Liver (tissue), 9 donors: Measurements from ENCODE around the gene TRIM4. TPM values are rescaled to one million over a fixed set of nuclear protein-coding genes. Genes with fewer than 3 reads are reported as not detected.
"Not testable (repeated sequence)": the region's sequence is repeated elsewhere in the genome, so short reads cannot be mapped to it uniquely, and the experiment has no call there.

Experiments
- DNase-seq: peaks from one replicate; pipeline ENCODE4 v3.0.0-alpha.2; 2017; ENCODE audit warnings: low spot score
- H3K27ac ChIP-seq, 2 donors: one replicate each; pipeline ENCODE4 v1.7.0; 2013; ENCODE audit warnings: inconsistent platforms in 2 of 2, low read length in 2 of 2, control low read depth in 1 of 2, low read depth in 1 of 2, mild to moderate bottlenecking in 1 of 2
- H3K27me3 ChIP-seq, 4 donors: one replicate each; pipeline versions ENCODE4 v1.6.1 to v1.7.0; 2013; ENCODE audit warnings: low read length in 3 of 4, inconsistent platforms in 1 of 4, mild to moderate bottlenecking in 1 of 4, moderate library complexity in 1 of 4; ENCODE audit not compliant: control insufficient read depth in 4 of 4, insufficient read depth in 4 of 4
- H3K36me3 ChIP-seq, 4 donors: one replicate each; pipeline versions ENCODE4 v1.6.1 to v1.7.0; 2013; ENCODE audit warnings: low read length in 3 of 4, mild to moderate bottlenecking in 3 of 4, low read depth in 1 of 4, moderate library complexity in 1 of 4; ENCODE audit not compliant: control insufficient read depth in 4 of 4, insufficient read depth in 3 of 4
- H3K4me1 ChIP-seq, 4 donors: one replicate each; pipeline versions ENCODE4 v1.6.1 to v1.7.0; 2013; ENCODE audit warnings: low read length in 3 of 4, mild to moderate bottlenecking in 3 of 4, moderate library complexity in 1 of 4; ENCODE audit not compliant: control insufficient read depth in 4 of 4, insufficient read depth in 4 of 4
- H3K4me3 ChIP-seq, 3 donors: one replicate each; pipeline versions ENCODE4 v1.6.1 to v1.7.0; 2013; ENCODE audit warnings: low read length in 3 of 3, control low read depth in 1 of 3, low read depth in 1 of 3, mild to moderate bottlenecking in 1 of 3
- H3K9ac ChIP-seq, 2 donors: one replicate each; pipeline ENCODE4 v1.7.0; 2013; ENCODE audit warnings: low read length in 2 of 2, mild to moderate bottlenecking in 2 of 2, moderate library complexity in 2 of 2, control low read depth in 1 of 2, low read depth in 1 of 2
- H3K9me3 ChIP-seq, 4 donors: one replicate each; pipeline versions ENCODE4 v1.6.1 to v1.7.0; 2013; ENCODE audit warnings: low read length in 3 of 4; ENCODE audit not compliant: control insufficient read depth in 4 of 4
- EGR1 ChIP-seq, 2 donors: IDR thresholded peaks; 2 replicates each; pipeline ENCODE4 v1.6.1; 2016 to 2018; ENCODE audit warnings: antibody characterized with exemption in 2 of 2, low read depth in 2 of 2
- FOXA1 ChIP-seq: IDR thresholded peaks from 2 replicates; pipeline ENCODE4 v1.6.1; 2016; ENCODE audit warnings: antibody characterized with exemption
- GABPA ChIP-seq, 2 donors: IDR thresholded peaks in 1 of 2; conservative IDR thresholded peaks in 1 of 2; 2 replicates each; pipeline ENCODE4 v1.6.1; 2016; ENCODE audit warnings: antibody characterized with exemption in 2 of 2, mild to moderate bottlenecking in 1 of 2, moderate library complexity in 1 of 2
- HNF4A ChIP-seq, 2 donors: conservative IDR thresholded peaks; 2 replicates each; pipeline ENCODE4 v1.6.1; 2016; ENCODE audit warnings: antibody characterized with exemption in 2 of 2, mild to moderate bottlenecking in 2 of 2
- HNF4G ChIP-seq: IDR thresholded peaks from 2 replicates; pipeline ENCODE4 v1.6.1; 2016; ENCODE audit warnings: antibody characterized with exemption
- JUND ChIP-seq, 2 donors: IDR thresholded peaks; 2 replicates each; pipeline ENCODE4 v1.6.1; 2016; ENCODE audit warnings: antibody characterized with exemption in 2 of 2
- NR2F2 ChIP-seq: IDR thresholded peaks from 2 replicates; pipeline ENCODE4 v1.6.1; 2016; ENCODE audit warnings: antibody characterized with exemption
- RAD21 ChIP-seq, 2 donors: IDR thresholded peaks; 2 replicates each; pipeline ENCODE4 v1.6.1; 2016; ENCODE audit warnings: antibody characterized with exemption in 2 of 2, mild to moderate bottlenecking in 2 of 2
- RXRA ChIP-seq, 2 donors: IDR thresholded peaks; 2 replicates each; pipeline ENCODE4 v1.6.1; 2017 to 2018; ENCODE audit warnings: antibody characterized with exemption in 2 of 2, mild to moderate bottlenecking in 1 of 2
- SP1 ChIP-seq: IDR thresholded peaks from 2 replicates; pipeline ENCODE4 v1.6.1; 2018; ENCODE audit warnings: antibody characterized with exemption, mild to moderate bottlenecking
- TAF1 ChIP-seq: conservative IDR thresholded peaks from 2 replicates; pipeline ENCODE4 v1.6.1; 2016; ENCODE audit warnings: antibody characterized with exemption, mild to moderate bottlenecking
- YY1 ChIP-seq: IDR thresholded peaks from 2 replicates; pipeline ENCODE4 v1.6.1; 2016; ENCODE audit warnings: antibody characterized with exemption, mild to moderate bottlenecking
- WGBS: extraction: QIAGEN DNeasy Blood & Tissue Kit; methylation state at CpG from one replicate; pipeline ENCODE4 v1.1.7; 2013; 5-methylcytosine and 5-hydroxymethylcytosine counted together
- polyA plus RNA-seq, 2 donors: library from polyadenylated mRNA; stranded (reverse) in 1 of 2; unstranded in 1 of 2; fragments of 200-250 nt in 1 of 2; fragments of >200 nt in 1 of 2; fragmentation: Nextera tagmentation in 1 of 2; extraction: Ambion mirVana in 1 of 2; gene quantifications; one replicate each; pipeline versions ENCODE4 v1.2.1 to v1.2.3, GENCODE V29; 2013 to 2015
- total RNA-seq, 2 donors: library from RNA; depleted of rRNA; stranded (reverse); fragments of >200 nt; gene quantifications; one replicate each; pipeline ENCODE4 v1.2.3, GENCODE V29; 2014
- TF ChIP-seq, protein P1 (sequence below): IDR thresholded peaks from 2 replicates; pipeline ENCODE4 v1.6.1; 2016; ENCODE audit warnings: antibody characterized with exemption
- TF ChIP-seq, protein P2 (sequence below): IDR thresholded peaks from 2 replicates; pipeline ENCODE4 v1.6.1; 2016; ENCODE audit warnings: antibody characterized with exemption, mild to moderate bottlenecking
- TF ChIP-seq, protein P3 (sequence below): IDR thresholded peaks from 2 replicates; pipeline ENCODE4 v1.6.1; 2016; ENCODE audit warnings: antibody characterized with exemption
- TF ChIP-seq, protein P4 (sequence below): fragments of 150-350 bp; IDR thresholded peaks from 2 replicates; pipeline ENCODE4 v1.5.1; 2017; ENCODE audit warnings: improper control_type of control experiment, low read depth, low read length; ENCODE audit not compliant: missing input control
- donor health status: healthy.
- donor health status: healthy.
- donor health status: healthy.
- donor health status: healthy.
- donor health status: healthy.

The TRIM4 gene
- total and polyA plus RNA-seq, 4 donors: 11.9 to 23.0 (median 14.6) TPM

DNA sequence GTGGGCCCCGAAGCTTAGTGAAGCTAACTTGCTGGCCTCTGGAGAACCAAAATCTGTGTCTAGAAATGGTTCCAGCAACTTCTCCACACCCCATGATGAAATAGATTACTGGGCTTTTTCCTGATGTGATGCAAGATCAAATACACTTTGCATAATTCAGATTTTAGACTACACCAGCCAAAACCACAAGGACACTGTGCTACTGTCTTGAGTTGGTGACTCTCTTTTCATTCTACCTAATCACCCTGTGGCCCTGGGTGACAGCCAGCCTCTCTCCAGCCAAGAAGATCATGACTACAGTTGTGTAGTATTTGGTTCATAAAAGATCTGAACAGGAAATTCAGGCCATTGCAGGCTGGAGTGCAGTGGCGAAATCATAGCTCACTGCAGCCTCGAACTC is 34.3 kb upstream of the TRIM4 start:
- Histone ChIP-seq H3K4me1 (peaks cover 3 to 26% (median 13%) of the 10 kb centered on the region in 4 donors), H3K36me3 (no peaks in the 10 kb centered on the region), H3K27me3 (no peaks in the 10 kb centered on the region), H3K9ac (no peak overlapping the region), H3K9me3 (no peaks in the 10 kb centered on the region), H3K4me3 (no peak overlapping the region), H3K27ac (peak overlapping the region; percentile 67 to 88)
- TF ChIP-seq NR2F2 (no peak), HNF4A (conservative IDR thresholded peaks at IDR 0.05) (peak; percentile 61 to 66), JUND (IDR thresholded peaks at IDR 0.05) (peak; percentile 60 to 66), TAF1 (no peak), RXRA (IDR thresholded peaks at IDR 0.05) (peak; percentile 31 to 72), GABPA (IDR thresholded peaks at IDR 0.05 in 1 of 2, conservative IDR thresholded peaks at IDR 0.05 in 1 of 2) (peak in 1 of 2 donors; percentile 17), FOXA1 (no peak), YY1 (peak; percentile 52), SP1 (peak; percentile 36), RAD21 (IDR thresholded peaks at IDR 0.05) (peak in 1 of 2 donors; percentile 10), HNF4G (no peak), EGR1 (IDR thresholded peaks at IDR 0.05; ENCODE audit: low read depth in 2 of 2) (peak in 1 of 2 donors; percentile 20)
- TF ChIP-seq, protein P1, sequence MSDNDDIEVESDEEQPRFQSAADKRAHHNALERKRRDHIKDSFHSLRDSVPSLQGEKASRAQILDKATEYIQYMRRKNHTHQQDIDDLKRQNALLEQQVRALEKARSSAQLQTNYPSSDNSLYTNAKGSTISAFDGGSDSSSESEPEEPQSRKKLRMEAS: no peak
- TF ChIP-seq, protein P2, sequence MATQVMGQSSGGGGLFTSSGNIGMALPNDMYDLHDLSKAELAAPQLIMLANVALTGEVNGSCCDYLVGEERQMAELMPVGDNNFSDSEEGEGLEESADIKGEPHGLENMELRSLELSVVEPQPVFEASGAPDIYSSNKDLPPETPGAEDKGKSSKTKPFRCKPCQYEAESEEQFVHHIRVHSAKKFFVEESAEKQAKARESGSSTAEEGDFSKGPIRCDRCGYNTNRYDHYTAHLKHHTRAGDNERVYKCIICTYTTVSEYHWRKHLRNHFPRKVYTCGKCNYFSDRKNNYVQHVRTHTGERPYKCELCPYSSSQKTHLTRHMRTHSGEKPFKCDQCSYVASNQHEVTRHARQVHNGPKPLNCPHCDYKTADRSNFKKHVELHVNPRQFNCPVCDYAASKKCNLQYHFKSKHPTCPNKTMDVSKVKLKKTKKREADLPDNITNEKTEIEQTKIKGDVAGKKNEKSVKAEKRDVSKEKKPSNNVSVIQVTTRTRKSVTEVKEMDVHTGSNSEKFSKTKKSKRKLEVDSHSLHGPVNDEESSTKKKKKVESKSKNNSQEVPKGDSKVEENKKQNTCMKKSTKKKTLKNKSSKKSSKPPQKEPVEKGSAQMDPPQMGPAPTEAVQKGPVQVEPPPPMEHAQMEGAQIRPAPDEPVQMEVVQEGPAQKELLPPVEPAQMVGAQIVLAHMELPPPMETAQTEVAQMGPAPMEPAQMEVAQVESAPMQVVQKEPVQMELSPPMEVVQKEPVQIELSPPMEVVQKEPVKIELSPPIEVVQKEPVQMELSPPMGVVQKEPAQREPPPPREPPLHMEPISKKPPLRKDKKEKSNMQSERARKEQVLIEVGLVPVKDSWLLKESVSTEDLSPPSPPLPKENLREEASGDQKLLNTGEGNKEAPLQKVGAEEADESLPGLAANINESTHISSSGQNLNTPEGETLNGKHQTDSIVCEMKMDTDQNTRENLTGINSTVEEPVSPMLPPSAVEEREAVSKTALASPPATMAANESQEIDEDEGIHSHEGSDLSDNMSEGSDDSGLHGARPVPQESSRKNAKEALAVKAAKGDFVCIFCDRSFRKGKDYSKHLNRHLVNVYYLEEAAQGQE: no peak
- TF ChIP-seq, protein P3, sequence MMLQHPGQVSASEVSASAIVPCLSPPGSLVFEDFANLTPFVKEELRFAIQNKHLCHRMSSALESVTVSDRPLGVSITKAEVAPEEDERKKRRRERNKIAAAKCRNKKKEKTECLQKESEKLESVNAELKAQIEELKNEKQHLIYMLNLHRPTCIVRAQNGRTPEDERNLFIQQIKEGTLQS: peak; percentile 90
- TF ChIP-seq, protein P4, sequence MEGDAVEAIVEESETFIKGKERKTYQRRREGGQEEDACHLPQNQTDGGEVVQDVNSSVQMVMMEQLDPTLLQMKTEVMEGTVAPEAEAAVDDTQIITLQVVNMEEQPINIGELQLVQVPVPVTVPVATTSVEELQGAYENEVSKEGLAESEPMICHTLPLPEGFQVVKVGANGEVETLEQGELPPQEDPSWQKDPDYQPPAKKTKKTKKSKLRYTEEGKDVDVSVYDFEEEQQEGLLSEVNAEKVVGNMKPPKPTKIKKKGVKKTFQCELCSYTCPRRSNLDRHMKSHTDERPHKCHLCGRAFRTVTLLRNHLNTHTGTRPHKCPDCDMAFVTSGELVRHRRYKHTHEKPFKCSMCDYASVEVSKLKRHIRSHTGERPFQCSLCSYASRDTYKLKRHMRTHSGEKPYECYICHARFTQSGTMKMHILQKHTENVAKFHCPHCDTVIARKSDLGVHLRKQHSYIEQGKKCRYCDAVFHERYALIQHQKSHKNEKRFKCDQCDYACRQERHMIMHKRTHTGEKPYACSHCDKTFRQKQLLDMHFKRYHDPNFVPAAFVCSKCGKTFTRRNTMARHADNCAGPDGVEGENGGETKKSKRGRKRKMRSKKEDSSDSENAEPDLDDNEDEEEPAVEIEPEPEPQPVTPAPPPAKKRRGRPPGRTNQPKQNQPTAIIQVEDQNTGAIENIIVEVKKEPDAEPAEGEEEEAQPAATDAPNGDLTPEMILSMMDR: no peak
- DNase-seq: no peak
- WGBS: 46% methylated on average over 3 of the region's 3 CpGs

DNA sequence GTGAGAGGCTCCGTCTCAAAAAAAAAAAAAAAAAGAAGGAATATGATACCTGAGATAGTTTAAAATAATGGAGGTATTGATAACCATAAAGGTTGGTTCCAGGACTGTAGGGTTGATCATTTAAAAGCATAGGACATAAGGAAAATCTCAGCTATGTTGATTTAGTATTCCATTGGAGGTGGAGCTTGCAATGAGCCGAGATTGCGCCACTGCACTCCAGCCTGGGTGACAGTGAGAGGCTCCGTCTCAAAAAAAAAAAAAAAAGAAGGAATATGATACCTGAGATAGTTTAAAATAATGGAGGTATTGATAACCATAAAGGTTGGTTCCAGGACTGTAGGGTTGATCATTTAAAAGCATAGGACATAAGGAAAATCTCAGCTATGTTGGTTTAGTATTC is 33.3 kb upstream of the TRIM4 start:
- H3K9me3 ChIP-seq, H3K27me3 ChIP-seq, H3K9ac ChIP-seq, H3K4me3 ChIP-seq, H3K36me3 ChIP-seq, DNase-seq: not testable (repeated sequence)
- Histone ChIP-seq H3K4me1 (peaks cover 3 to 26% (median 13%) of the 10 kb centered on the region in 4 donors), H3K27ac (peak overlapping the region in 1 of 2 donors; percentile 88)
- WGBS: 32% methylated on average over 4 of the region's 4 CpGs

DNA sequence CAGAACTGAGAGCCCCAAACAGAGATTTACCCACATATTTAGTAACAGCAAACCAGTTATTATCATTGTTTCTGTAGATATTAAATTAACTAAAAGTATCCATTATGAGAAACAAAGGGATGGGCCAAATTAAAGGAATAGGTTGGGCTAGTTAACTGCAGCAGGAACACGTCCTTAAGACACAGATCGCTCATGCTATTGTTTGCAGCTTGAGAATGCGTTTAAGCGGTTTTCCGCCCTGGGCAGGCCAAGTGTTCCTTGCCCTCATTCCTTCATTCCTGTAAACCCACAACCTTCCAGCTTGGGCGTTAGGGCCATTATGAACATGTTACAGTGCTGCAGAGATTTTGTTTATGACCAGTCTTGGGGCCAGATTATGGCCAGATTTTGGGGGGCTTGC is 31.5 kb upstream of the TRIM4 start:
- WGBS: 95% methylated on average over 6 of the region's 6 CpGs
- not testable (repeated sequence) for H3K36me3 ChIP-seq, H3K4me3 ChIP-seq, H3K27ac ChIP-seq, H3K9me3 ChIP-seq, H3K27me3 ChIP-seq, H3K9ac ChIP-seq, DNase-seq
- H3K4me1 ChIP-seq: peaks cover 3 to 26% (median 11%) of the 10 kb centered on the region in 4 donors
